ENCODE measurements around the gene CRELD2. TPM values are rescaled to one million over a fixed set of nuclear protein-coding genes. Genes with fewer than 3 reads are reported as not detected.

Gene CRELD2
- total and polyA plus RNA-seq, 2 of the 13 experiments (the other 11 are each of a cell fraction or from before 2014, with no cell fraction given): 17.2 to 44.7 TPM

GRCh38 chr22:49886346-49887063 is 31.9 kb upstream of the CRELD2 start:
- no peaks in the 10 kb centered on the region for H3K4me1 ChIP-seq (ENCODE audit: insufficient read depth, low read length)
- no peaks in the 10 kb centered on the region for H4K20me1 ChIP-seq (ENCODE audit: insufficient read depth, low read length)
- no peak overlapping the region for H3K9ac ChIP-seq (ENCODE audit: insufficient read depth, low read depth, low read length)
- H3K27me3 ChIP-seq (ENCODE audit: control insufficient read depth in 1 of 2, insufficient read depth in 2 of 2, low read length in 2 of 2): no peaks in the 10 kb centered on the region
- no peak overlapping the region for H3K4me3 ChIP-seq (replicated peaks in 1 of 3; ENCODE audit: insufficient read depth in 1 of 3, low read depth in 2 of 3, low read length in 3 of 3)
- H3K4me2 ChIP-seq (ENCODE audit: low read depth, low read length): no peak overlapping the region
- intact Hi-C loops (cut with micrococcal nuclease; ENCODE audit: unreplicated experiment): no loop called here
- WGBS (ENCODE audit: low lambda C conversion rate): 98% methylated on average over 30 of the region's 41 CpGs
- CTCF ChIA-PET (ENCODE audit: low intra/inter-chr PET ratio, low total read pairs): no interaction called here
- no peak for ATAC-seq
- H2AFZ ChIP-seq (ENCODE audit: low read length): no peak overlapping the region
- peaks cover 20 to 54% of the 10 kb centered on the region in 2 experiments for H3K36me3 ChIP-seq (replicated peaks in 1 of 2; ENCODE audit: control insufficient read depth in 1 of 2, insufficient read depth in 2 of 2, low read length in 2 of 2)
- FAIRE-seq: no peak
- BruUV-seq (replicated peaks): no TSS peak
- H3K27ac ChIP-seq (ENCODE audit: extremely low read length, insufficient read depth, low read length): no peak overlapping the region
- in situ Hi-C loops (cut with HindIII; ENCODE audit: extremely low pct_ligation_motif_present, low pct_unique_long_range_greater_than_20kb): no loop called here
- no peaks in the 10 kb centered on the region for H3K9me3 ChIP-seq (ENCODE audit: low read length)
- POLR2A ChIA-PET: no interaction called here
- DNase-seq (ENCODE audit: low spot score): no peak
- no peak for TF ChIP-seq NR2F2 (IDR thresholded peaks at IDR 0.05; ENCODE audit: borderline replicate concordance, low read depth)
- no peak for TF ChIP-seq ATF4 (CRISPR knock-in tag; IDR thresholded peaks at IDR 0.05)
- no peak for TF ChIP-seq ZNF101 (CRISPR knock-in tag; IDR thresholded peaks at IDR 0.05; ENCODE audit: borderline replicate concordance, low read depth)
- no peak for TF ChIP-seq KAT7 (CRISPR knock-in tag; IDR thresholded peaks at IDR 0.05; ENCODE audit: borderline replicate concordance)
- TF ChIP-seq NFKBIZ (CRISPR knock-in tag; IDR thresholded peaks at IDR 0.05): no peak
- TF ChIP-seq GATA4 (IDR thresholded peaks at IDR 0.05; ENCODE audit: borderline replicate concordance, low read depth): no peak
- TF ChIP-seq ARID2 (CRISPR knock-in tag; IDR thresholded peaks at IDR 0.05; ENCODE audit: borderline replicate concordance): no peak
- TF ChIP-seq ZNF792 (CRISPR knock-in tag; IDR thresholded peaks at IDR 0.05): no peak
- TF ChIP-seq IKZF4 (CRISPR knock-in tag; IDR thresholded peaks at IDR 0.05; ENCODE audit: borderline replicate concordance, low read depth, not compliant biosample characterization): no peak
- TF ChIP-seq SPEN (CRISPR knock-in tag; IDR thresholded peaks at IDR 0.05; ENCODE audit: low read depth): no peak
- no peak for TF ChIP-seq ZNF883 (CRISPR knock-in tag; IDR thresholded peaks at IDR 0.05; ENCODE audit: not compliant biosample characterization)
- TF ChIP-seq MTF1 (CRISPR knock-in tag; IDR thresholded peaks at IDR 0.05): no peak
- TF ChIP-seq PRDM10 (CRISPR knock-in tag; IDR thresholded peaks at IDR 0.05; ENCODE audit: low read depth): no peak
- TF ChIP-seq ZNF253 (CRISPR knock-in tag; IDR thresholded peaks at IDR 0.05; ENCODE audit: borderline replicate concordance): no peak
- no peak for TF ChIP-seq PAXIP1 (CRISPR knock-in tag; conservative IDR thresholded peaks at IDR 0.05)
- no peak for TF ChIP-seq ZNF260 (CRISPR knock-in tag; IDR thresholded peaks at IDR 0.05; ENCODE audit: borderline replicate concordance, low read depth)
- TF ChIP-seq KDM1A (CRISPR knock-in tag; IDR thresholded peaks at IDR 0.05): no peak
- H3K79me2 ChIP-seq (ENCODE audit: insufficient read depth, low read length): peaks cover 14% of the 10 kb centered on the region

All from HepG2 (cell line).